Neural cell (in vitro differentiated cells): ENCODE measurements around the gene VPS33A. TPM values are rescaled to one million over a fixed set of nuclear protein-coding genes. Genes with fewer than 3 reads are reported as not detected.

ENCODE experiments used
- H2AFZ ChIP-seq: fragments of 200-600, 300-800 bp; sonication (generic), shearing (Covaris generic); 2 replicates; pipeline ENCODE4 v1.6.0; 2014; ENCODE audit warnings: low read depth, mild to moderate bottlenecking, antibody characterized with exemption, low read length, moderate library complexity
- H3F3A ChIP-seq: fragments of 200-600 bp; shearing (Covaris generic); 2 replicates; pipeline ENCODE4 v1.6.1; 2016; ENCODE audit warnings: mild to moderate bottlenecking, moderate library complexity, mixed read lengths, antibody characterized with exemption, low read length; ENCODE audit not compliant: insufficient read depth, poor library complexity, severe bottlenecking
- H3K27ac ChIP-seq: fragments of 200-600, 300-800 bp; sonication (generic), shearing (Covaris generic); 2 replicates; pipeline ENCODE4 v1.5.1; 2014; ENCODE audit warnings: mild to moderate bottlenecking, low read length, moderate library complexity
- H3K27me3 ChIP-seq: fragments of 300-800, 200-600 bp; sonication (generic), shearing (Covaris generic); 2 replicates; pipeline ENCODE4 v1.6.0; 2014; ENCODE audit warnings: mild to moderate bottlenecking, low read depth, low read length, moderate library complexity; ENCODE audit not compliant: insufficient read depth
- H3K36me3 ChIP-seq: fragments of 300-800, 200-600 bp; sonication (generic), shearing (Covaris generic); 2 replicates; pipeline ENCODE4 v1.5.1; 2014; ENCODE audit warnings: mild to moderate bottlenecking, antibody characterized with exemption, low read length, moderate library complexity; ENCODE audit not compliant: insufficient read depth
- H3K4me2 ChIP-seq: fragments of 300-800, 200-600 bp; sonication (generic), shearing (Covaris generic); 2 replicates; pipeline ENCODE4 v1.6.0; 2014; ENCODE audit warnings: mild to moderate bottlenecking, low read length
- H3K4me3 ChIP-seq: fragments of 300-800, 200-600 bp; sonication (generic), shearing (Covaris generic); 2 replicates; pipeline ENCODE4 v1.5.1; 2014; ENCODE audit warnings: mild to moderate bottlenecking, low read length, moderate library complexity
- H3K79me2 ChIP-seq: fragments of 200-600 bp; shearing (Covaris generic); replicated peaks from 2 replicates; pipeline ENCODE4 v1.6.0; 2014; ENCODE audit warnings: mild to moderate bottlenecking, low read length, moderate library complexity; ENCODE audit not compliant: insufficient read depth
- H3K9ac ChIP-seq: fragments of 300-800, 200-600 bp; sonication (generic), shearing (Covaris generic); 2 replicates; pipeline ENCODE4 v1.6.1; 2016; ENCODE audit warnings: mild to moderate bottlenecking, low read length, mixed read lengths
- H3K9me2 ChIP-seq: fragments of 200-600 bp; shearing (Covaris generic); 2 replicates; pipeline ENCODE4 v1.6.1; 2016; ENCODE audit warnings: mild to moderate bottlenecking, low read length, mixed read lengths; ENCODE audit not compliant: insufficient read depth
- H3K9me3 ChIP-seq: fragments of 200-600, 300-800 bp; sonication (generic), shearing (Covaris generic); 2 replicates; pipeline ENCODE4 v1.6.1; 2016; ENCODE audit warnings: mild to moderate bottlenecking, mixed run types, low read length, moderate library complexity, mixed read lengths
- H4K20me1 ChIP-seq: fragments of 200-600 bp; shearing (Covaris generic); 2 replicates; pipeline ENCODE4 v1.6.1; 2016; ENCODE audit warnings: mild to moderate bottlenecking, mixed run types; ENCODE audit not compliant: insufficient read depth
- CTCF ChIP-seq: fragments of 450-650 bp; IDR thresholded peaks from 2 replicates; pipeline ENCODE4 v1.5.1; 2014; ENCODE audit warnings: antibody characterized with exemption, mild to moderate bottlenecking, moderate library complexity; ENCODE audit not compliant: poor library complexity, severe bottlenecking
- EP300 ChIP-seq: fragments of 450-650 bp; conservative IDR thresholded peaks from 2 replicates; pipeline ENCODE4 v1.6.1; 2014; ENCODE audit warnings: antibody characterized with exemption, mild to moderate bottlenecking, moderate library complexity; ENCODE audit not compliant: poor library complexity, severe bottlenecking
- EZH2 ChIP-seq: fragments of 200-600, 300-800 bp; shearing (Covaris generic), sonication (generic); IDR thresholded peaks from 2 replicates; pipeline ENCODE4 v1.6.1; 2014; ENCODE audit warnings: antibody characterized with exemption, low read length, borderline replicate concordance, mild to moderate bottlenecking; ENCODE audit not compliant: insufficient read depth, poor library complexity, severe bottlenecking
- MXI1 ChIP-seq: fragments of 450-650 bp; conservative IDR thresholded peaks from 2 replicates; pipeline ENCODE4 v1.6.1; 2014; ENCODE audit warnings: antibody characterized with exemption, mild to moderate bottlenecking; ENCODE audit not compliant: poor library complexity, severe bottlenecking
- POLR2AphosphoS5 ChIP-seq: IDR thresholded peaks from 2 replicates; pipeline ENCODE4 v1.6.1; 2012
- RAD21 ChIP-seq: fragments of 450-650 bp; conservative IDR thresholded peaks from 2 replicates; pipeline ENCODE4 v1.6.1; 2014; ENCODE audit warnings: antibody characterized with exemption, mild to moderate bottlenecking, moderate library complexity
- REST ChIP-seq: IDR thresholded peaks from 2 replicates; pipeline ENCODE4 v1.6.1; 2012; ENCODE audit warnings: borderline replicate concordance
- SMC3 ChIP-seq: fragments of 450-650 bp; conservative IDR thresholded peaks from 2 replicates; pipeline ENCODE4 v1.6.1; 2014; ENCODE audit warnings: antibody characterized with exemption, mild to moderate bottlenecking, moderate library complexity; ENCODE audit not compliant: poor library complexity
- TAF1 ChIP-seq: IDR thresholded peaks from 2 replicates; pipeline ENCODE4 v1.6.1; 2012; ENCODE audit warnings: low read depth
- polyA plus RNA-seq: library from polyadenylated mRNA; depleted of rRNA; stranded (reverse); fragments of >200 nt; gene quantifications from 2 replicates; pipeline ENCODE4 v1.2.3, GENCODE V29; 2014

Gene VPS33A
- polyA plus RNA-seq, 1 donor from 2014 or later: 40.9 TPM

- no peaks in the 10 kb centered on the region for H3F3A ChIP-seq
- H2AFZ ChIP-seq: no peak overlapping the region
- TF ChIP-seq TAF1: no peak
- peak; percentile 59 for TF ChIP-seq CTCF
- peak; percentile 52 for TF ChIP-seq RAD21
- TF ChIP-seq SMC3: peak; percentile 61
- TF ChIP-seq MXI1: no peak
- no peaks in the 10 kb centered on the region for H4K20me1 ChIP-seq
- H3K4me3 ChIP-seq: no peak overlapping the region
- no peak overlapping the region for H3K9ac ChIP-seq
- H3K27me3 ChIP-seq: no peaks in the 10 kb centered on the region
- no peaks in the 10 kb centered on the region for H3K36me3 ChIP-seq
- no peaks in the 10 kb centered on the region for H3K9me3 ChIP-seq
- no peak overlapping the region for H3K27ac ChIP-seq
- H3K79me2 ChIP-seq: no peaks in the 10 kb centered on the region
- H3K4me2 ChIP-seq: no peak overlapping the region
- no peaks in the 10 kb centered on the region for H3K9me2 ChIP-seq
These were observed 75.2 kb downstream of the VPS33A start for GRCh38 chr12:122190842-122191668.

- no peaks in the 10 kb centered on the region for H3K27me3 ChIP-seq
- H3K9me3 ChIP-seq: no peaks in the 10 kb centered on the region
- no peak overlapping the region for H3K27ac ChIP-seq
- H3K36me3 ChIP-seq: no peaks in the 10 kb centered on the region
- TF ChIP-seq EP300: no peak
- no peak for TF ChIP-seq RAD21
- TF ChIP-seq CTCF: no peak
- no peak for TF ChIP-seq REST
- no peak for TF ChIP-seq TAF1
- no peak for TF ChIP-seq MXI1
- no peak for TF ChIP-seq POLR2AphosphoS5
- no peak for TF ChIP-seq SMC3
- no peak for TF ChIP-seq EZH2
- H2AFZ ChIP-seq: no peak overlapping the region
- H3K4me2 ChIP-seq: no peak overlapping the region
- H3F3A ChIP-seq: no peaks in the 10 kb centered on the region
- H3K4me3 ChIP-seq: no peak overlapping the region
- H3K9me2 ChIP-seq: no peaks in the 10 kb centered on the region
- H3K9ac ChIP-seq: no peak overlapping the region
- H4K20me1 ChIP-seq: no peaks in the 10 kb centered on the region
- no peaks in the 10 kb centered on the region for H3K79me2 ChIP-seq
These were observed 76.4 kb downstream of the VPS33A start for GRCh38 chr12:122189626-122190475.
